GM10248 (cell line): ENCODE measurements around the gene ODF2.

Experiments used
- CTCF ChIA-PET: fragments of 300-600 bp; sonication (Branson Sonifier 250); formaldehyde crosslinking; extraction: SDS; loops from one replicate; lab custom pipeline; 2021; ENCODE audit warnings: antibody characterized with exemption; lab: Yijun Ruan, JAX
- POLR2A ChIA-PET: fragments of 350-650 bp; sonication (Branson Sonifier 250); formaldehyde crosslinking; extraction: SDS; loops from one replicate; lab custom pipeline; 2020; ENCODE audit warnings: antibody characterized with exemption; lab: Yijun Ruan, JAX
- DNase-seq: peaks from one replicate; pipeline ENCODE4 v3.0.0; 2012; ENCODE audit errors: extremely low spot score
- CTCF ChIP-seq: IDR thresholded peaks from 2 replicates; pipeline ENCODE4 v1.5.1; 2012; ENCODE audit warnings: mild to moderate bottlenecking, low read depth; ENCODE audit errors: extremely low read depth, missing control alignments, control extremely low read depth

Gene ODF2

GRCh38 chr9:128479262-128479661, 23.5 kb downstream of the ODF2 start:
- POLR2A ChIA-PET, result no interaction called here
- CTCF ChIA-PET, result interaction anchor here (1.0 to 1.2 kb wide), 2 partner anchors 41 to 60 kb away, joined by 3 to 4 read pairs; no protein-coding TSS in a partner anchor
- TF ChIP-seq CTCF, result no peak
- no peak for DNase-seq

GRCh38 chr9:128481561-128481960, 25.8 kb downstream of the ODF2 start:
- ChIA-PET POLR2A (no interaction called here), CTCF (interaction anchor here (1.1 to 1.8 kb wide), 2 partner anchors 16 to 43 kb away, joined by 3 to 4 read pairs; no protein-coding TSS in a partner anchor)
- no peak for DNase-seq
- no peak for TF ChIP-seq CTCF

- TF ChIP-seq CTCF, result no peak
- DNase-seq, result no peak
- ChIA-PET CTCF (interaction anchor here (1.1 to 1.8 kb wide), 3 partner anchors 12 to 44 kb away, joined by 3 to 4 read pairs (median 4); no protein-coding TSS in a partner anchor), POLR2A (no interaction called here)
These were observed 26.4 kb downstream of the ODF2 start for GRCh38 chr9:128482186-128482585.

- no peak for DNase-seq
- ChIA-PET CTCF (interaction anchor here (1.2 to 1.5 kb wide), 3 partner anchors 11 to 217 kb away, joined by 3 read pairs; partner anchors contain the start of gene PKN3), POLR2A (no interaction called here)
- no peak for TF ChIP-seq CTCF
These were observed 29.0 kb downstream of the ODF2 start for GRCh38 chr9:128484686-128485413.

- CTCF ChIA-PET, result interaction anchor here (1.0 to 1.5 kb wide), 3 partner anchors 11 to 17 kb away, joined by 3 read pairs; no protein-coding TSS in a partner anchor
- DNase-seq, result no peak
- POLR2A ChIA-PET, result no interaction called here
- no peak for TF ChIP-seq CTCF
These were observed 29.6 kb downstream of the ODF2 start for GRCh38 chr9:128485414-128485855.

GRCh38 chr9:128486201-128486600, 30.4 kb downstream of the ODF2 start:
- POLR2A ChIA-PET, result no interaction called here
- CTCF ChIA-PET, result interaction anchor here (1.0 to 1.5 kb wide), 2 partner anchors 10 to 12 kb away, joined by 3 read pairs; no protein-coding TSS in a partner anchor
- no peak for TF ChIP-seq CTCF
- DNase-seq, result no peak
